Stimulated activated CD4-positive, alpha-beta T cell treated with anti-CD3 and anti-CD28 coated beads, Interleukin-12 subunit alpha, Interleukin-12 subunit beta, amount 100 ng/mL, for 24 hours (primary cell): ENCODE data around the gene USF2.
A peak's percentile ranks its signal among the peaks of the same experiment; 100 is the strongest.

Experiments used
- DNase-seq, 2 experiments: peaks; one replicate each; pipeline ENCODE4 v3.0.0-alpha.2; 2020; ENCODE audit warnings: low read depth in 2 of 2

The USF2 gene

DNA sequence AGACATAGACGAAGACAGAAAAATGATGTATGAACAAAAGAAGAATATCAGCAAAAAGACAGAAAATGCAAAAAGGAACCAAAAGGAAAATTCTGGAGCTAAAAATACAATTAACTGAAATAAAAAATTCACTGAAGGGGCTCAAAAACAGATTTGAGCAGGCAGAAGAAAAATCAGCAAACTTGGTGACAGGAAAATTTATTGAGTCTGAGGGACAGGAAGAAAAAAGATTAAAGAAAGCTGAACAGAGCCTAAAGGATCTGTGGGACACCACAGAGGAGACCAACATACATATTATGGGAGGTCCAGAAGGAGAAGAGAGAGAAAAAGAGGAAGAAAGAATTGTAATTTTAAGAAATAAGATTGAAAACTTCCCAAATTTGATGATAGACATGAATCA lies 27.3 kb upstream of the USF2 start:
- DNase-seq, result no peak

DNA sequence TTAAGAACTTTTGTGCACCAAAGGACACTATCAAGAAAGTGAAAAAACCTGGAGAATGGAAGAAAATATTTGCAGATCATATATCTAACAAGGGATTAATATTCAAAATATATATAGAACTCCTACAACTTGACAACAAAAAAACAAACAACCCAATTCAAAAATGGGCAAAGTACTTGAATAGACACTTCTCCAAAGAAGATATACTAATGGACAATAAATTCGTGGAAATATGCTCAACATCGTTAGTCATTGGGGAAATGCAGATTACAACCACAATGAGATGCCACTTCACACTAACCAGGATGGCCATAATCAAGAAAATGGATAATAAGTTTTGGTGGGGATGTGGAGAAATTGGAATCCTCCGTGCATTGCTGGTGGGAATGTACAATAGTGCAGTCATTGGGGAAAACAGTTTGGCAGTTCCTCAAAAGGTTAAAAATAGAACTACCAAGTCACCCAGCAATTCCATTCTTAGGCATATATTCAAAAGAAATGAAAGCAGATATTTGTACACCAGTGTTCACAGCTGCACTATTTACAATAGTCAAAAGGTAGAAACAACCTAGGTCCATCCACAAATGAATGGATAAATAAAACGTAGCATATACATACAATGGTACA lies 22.2 kb upstream of the USF2 start:
- no peak for DNase-seq

DNA sequence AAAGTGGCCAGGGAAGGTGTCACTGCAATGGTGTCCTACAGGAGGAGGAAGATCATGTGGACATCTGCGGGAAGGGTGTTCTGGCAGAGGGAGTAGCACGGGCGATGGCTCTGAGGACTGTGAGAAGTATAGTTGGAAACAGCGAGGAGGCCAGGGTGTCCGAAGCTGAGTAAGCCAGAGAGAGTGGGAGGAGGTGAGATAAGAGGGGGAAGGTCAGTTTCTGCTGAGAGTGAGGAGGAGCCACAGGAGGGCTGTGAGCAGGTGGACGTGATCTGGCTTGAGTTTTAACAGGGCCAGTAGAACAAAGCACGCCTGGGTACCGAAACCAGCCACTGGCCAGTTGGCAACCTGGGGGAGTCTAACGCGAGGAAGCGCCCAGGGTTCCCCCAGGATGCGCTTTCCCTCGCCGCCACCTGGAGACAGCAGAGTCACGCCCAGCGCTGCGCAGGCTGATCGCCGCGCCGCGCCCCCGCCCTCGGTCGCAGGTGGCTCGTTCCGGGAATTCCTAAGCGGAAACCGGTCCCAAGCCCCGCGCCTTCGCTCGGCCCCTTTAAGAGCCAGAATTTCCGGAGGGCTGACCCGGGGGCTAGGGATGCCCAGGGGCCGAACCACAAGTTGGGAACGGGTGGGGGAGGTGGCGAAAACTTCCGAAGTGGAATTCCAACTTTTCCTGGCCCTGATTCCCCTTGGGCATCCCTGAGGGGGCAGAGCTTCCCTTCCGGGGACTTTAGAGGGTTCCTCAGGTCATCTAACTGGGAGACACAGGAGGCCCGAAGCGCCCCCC lies 21.0 kb upstream of the USF2 start:
- DNase-seq, result peak in 1 of 2 experiments; percentile 48

DNA sequence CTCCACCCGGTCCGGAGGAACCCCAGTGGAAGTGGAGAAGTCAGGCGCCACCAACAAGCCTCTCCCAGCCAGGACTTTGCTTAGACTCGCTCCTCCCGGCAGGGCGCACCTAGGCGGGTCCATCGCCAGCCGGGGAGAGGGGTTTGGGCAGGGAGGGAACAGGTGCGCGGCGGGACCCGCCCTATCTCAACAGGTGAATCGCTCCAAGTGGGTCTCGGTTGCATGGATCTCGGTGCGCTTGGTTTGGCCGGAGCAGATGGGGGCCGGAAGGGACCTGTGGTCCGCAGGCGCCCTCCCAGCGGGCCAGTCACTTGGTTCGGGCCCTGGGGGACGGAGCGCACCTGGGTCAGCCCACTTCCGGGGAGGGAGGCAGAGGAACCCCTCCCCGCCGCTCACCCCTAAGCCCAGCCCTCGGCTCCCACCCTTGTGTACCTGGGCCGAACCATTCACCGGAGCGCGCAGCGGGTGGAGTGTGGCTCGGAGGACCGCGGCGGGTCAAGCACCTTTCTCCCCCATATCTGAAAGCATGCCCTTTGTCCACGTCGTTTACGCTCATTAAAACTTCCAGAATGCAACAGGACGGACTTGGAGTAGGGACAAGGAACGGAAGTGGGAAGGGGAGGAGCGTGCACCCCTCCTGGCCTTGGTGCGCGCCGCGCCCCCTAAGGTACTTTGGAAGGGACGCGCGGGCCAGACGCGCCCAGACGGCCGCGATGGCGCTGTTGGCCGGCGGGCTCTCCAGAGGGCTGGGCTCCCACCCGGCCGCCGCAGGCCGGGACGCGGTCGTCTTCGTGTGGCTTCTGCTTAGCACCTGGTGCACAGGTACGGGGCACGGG lies 20.2 kb upstream of the USF2 start, which contains the start of gene LSR:
Gene LSR (plus strand): TSS at position 693 of the 836 bp plus-strand sequence. CDS start 21 bp downstream, at position 714.
- DNase-seq, result peak; percentile 19 to 52

DNA sequence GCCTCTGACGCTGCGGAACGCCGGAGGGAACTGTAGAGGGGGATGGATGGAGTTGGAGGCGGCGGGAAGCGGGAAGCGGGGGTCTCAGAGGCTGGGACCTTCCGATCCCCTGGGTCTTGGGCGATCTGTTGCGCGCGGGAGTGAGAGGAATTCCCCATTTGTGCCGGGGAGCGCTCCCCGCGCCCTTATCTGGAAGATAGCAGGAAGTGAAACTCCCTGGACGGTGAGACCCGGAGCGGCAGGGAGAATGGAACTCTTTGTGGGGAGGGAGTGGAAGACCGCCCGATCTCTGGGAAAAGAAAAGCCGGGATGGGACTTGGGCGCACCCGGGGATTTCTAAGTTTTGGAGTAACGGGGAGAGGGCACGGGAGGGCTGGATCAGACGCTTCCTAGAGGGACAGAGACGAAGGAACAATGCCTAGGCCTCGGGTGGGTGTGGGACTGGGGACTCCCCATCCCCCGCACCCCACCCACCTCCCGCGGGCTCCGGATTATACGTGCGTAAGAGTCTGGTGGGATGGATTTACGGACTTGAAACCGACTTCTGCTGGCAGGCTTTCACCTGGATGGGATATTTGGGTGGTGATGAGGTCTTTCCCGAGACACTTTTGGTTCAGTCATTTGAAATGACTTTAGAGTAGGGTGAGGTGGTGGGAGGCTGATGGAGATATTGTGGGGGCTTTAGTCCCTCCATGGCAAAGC lies 19.5 kb upstream of the USF2 start:
- no peak for DNase-seq

DNA sequence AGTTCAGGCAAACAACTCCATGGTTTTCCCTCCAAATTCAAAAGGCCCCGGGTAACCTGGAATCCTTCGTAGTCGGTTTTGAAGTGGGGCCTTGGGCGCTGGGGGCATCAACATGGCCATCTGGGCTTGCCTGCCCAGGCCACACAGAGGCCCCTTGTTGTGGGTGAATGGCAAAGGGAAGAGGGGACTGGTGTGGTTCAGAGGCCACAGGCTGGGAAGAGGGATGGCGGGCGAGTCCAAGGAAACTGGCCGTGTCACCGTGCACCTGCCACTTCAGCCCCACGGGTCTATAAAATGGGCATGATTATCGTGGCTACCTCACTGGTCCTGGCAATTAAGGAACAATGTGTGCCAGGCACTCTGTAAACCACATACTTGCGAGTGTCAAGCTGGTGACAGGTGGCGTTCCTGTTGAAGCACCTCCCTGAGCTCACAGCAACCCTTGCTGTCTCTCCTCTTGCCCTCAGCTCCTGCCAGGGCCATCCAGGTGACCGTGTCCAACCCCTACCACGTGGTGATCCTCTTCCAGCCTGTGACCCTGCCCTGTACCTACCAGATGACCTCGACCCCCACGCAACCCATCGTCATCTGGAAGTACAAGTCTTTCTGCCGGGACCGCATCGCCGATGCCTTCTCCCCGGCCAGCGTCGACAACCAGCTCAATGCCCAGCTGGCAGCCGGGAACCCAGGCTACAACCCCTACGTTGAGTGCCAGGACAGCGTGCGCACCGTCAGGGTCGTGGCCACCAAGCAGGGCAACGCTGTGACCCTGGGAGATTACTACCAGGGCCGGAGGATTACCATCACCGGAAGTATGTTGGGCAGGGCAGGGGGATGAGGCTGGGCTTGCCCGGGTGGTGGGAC lies 18.7 kb upstream of the USF2 start:
- no peak for DNase-seq

DNA sequence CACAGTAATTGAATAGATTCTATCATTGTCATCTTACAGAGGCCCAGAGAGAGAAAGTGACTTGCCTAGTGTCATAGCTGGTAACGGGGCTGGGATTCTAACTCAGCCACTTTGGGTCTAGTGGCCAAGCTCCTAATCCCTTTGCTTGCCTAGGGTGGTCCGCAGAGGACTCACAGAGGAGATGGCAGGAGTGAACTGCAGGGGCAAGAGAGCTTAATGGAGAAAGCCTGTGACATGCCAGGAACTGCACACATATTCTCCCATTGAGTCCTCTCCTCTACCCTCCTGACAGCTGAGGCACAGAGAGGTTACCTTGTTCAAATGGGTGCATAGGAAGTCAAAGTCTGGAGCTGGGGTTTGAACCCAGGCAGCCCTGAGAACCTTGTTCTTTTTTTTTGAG lies 17.3 kb upstream of the USF2 start:
- no peak for DNase-seq

DNA sequence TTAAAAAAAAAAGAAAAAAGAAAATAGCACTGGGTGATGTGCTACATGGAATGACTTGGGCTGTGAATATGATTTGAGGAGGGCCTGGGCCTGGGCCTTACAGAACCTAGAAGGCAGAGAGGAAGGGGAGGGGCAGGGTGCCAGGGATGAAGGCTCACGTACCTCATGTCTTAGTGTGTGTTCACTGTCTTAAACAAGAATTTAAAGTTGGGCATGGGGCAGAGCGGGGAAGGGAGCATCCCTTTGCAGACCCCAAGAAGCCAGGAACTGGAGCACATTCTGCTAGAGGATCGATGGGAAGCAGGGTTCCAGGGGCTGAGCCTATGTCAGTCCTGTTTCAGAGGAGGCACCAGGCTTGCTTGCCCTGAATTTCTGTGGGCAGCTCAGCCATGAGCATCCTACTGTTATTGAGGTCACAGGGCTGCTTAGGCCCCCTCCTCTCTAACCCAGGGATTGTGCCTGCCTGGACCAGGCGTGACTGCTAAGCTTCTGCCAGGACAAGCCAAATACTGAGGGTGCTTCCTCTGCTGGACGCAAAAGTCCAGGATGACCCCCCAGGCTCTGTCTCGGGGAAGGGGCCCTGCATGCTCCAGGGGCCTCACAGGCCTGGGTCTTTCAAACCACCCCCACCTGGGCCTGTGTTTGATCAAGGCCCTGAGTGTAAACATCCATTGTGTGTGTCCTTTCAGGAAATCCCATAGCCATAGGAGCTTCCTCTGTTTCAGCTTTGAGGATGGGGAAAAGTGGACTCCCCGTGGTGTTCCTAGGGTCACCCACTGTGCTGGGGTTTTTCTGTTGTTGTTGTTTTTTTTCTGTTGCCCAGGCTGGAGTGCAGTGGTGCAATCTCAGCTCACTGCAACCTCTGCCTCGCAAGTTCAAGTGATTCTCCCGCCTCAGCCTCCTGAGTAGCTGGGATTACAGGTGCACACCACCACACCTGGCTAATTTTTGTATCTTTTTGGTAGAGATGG lies 15.2 kb upstream of the USF2 start:
- no peak for DNase-seq

DNA sequence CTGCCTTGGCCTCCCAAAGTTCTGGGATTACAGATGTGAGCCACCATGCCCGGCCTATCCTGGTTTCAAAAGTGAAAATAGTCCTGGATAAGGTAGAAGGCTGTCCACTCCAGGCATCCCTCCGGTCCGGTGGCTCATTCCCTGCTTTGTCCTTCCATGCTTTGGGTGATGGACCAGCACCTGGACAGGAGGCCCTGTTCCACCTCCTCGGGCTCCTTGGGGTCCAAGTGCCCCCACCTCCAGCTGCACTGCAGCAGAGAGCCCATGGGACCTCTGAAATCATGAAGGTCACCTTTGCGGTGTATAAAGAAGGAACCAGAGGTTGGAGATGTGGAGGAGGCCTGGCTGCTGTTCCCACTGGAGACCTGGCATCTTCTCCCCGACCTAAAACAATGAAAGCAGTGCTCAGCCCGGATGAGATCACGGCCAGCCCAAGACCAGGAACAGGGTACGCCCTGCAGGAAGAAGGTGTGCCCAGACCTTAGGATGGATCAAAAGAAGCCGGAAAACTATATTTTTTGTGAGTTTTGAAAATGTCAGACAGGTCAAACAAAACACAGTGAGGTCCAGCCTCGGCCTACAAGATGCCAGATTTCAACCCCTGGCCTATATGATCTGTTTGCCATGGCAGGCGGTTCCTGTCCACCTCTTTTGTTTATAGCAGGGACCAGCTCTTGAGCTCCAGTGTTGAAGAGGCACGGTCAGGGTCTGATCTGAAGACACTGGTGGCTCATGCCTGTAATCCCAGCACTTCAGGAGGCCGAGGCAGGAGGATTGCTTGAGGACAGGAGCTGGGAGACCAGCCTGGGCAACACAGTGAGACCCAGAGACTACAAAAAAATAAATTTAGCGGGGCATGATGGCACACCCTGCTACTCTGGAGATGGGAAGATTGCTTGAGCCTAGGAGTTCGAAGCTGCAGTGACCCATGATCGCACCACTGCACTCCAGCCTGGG lies 14.1 kb upstream of the USF2 start:
- no peak for DNase-seq

DNA sequence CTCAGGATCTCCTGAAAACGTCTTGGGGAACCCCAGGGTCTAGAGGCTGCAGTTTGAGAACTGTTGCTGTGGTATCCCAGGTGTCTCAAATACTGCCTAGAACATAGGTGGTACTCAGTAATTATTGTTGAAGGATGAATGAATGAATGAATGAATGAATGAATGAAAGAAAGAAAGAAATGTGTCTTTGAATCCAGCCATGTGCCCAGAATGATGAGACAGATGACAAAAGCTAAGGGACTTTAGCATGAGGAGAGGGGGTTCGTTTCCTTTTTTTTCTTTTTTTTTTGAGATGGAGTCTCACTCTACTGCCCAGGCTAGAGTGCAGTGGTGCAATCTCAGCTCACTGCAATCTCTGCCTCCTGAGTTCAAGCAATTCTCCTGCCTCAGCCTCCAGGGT lies 12.2 kb upstream of the USF2 start:
- no peak for DNase-seq

DNA sequence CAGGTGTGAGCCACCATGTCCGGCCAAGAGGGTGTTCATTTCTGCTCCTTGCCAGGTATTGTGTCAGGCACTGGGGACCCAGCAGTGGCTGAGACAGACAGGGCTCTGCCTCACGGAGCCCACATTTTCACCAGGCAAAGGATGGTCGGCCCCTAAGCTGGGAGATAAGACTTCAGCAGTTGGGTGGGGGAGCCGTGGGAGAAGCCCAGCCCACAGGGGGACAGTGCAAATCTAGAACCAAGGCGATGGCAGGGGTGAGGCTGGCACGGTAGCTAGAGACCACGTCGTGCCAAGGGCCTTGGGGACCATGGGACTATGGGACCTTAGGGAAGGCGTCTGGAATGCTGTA lies 11.7 kb upstream of the USF2 start:
- no peak for DNase-seq

DNA sequence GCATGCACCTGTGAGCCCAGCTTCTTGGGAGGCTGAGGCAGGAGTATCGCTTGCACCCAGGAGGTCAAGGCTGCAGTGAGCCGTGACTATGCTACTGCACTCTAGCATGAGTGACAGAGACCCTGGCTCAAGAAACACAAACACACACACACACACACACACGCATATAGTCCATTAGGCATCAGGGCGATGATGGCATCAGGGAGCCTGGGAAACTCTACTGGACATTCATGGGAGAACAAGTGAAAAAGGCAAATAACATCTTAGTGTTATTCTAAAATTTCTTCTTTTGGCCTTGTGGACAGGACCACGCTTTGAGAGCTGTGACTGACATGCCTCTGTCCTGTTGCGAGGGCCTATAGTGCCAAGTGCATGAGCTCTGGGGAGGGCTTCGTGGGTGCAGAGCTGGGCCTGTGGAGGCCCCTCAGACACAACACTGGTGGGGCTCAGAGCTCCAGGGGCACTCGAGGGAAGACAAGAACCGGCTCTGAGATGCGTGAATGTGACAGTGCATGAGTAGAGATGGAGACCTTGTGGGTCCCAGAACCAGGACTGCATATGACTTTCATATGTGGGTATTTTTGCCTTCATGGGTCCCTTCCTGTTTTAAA lies 8.0 kb upstream of the USF2 start:
- no peak for DNase-seq

DNA sequence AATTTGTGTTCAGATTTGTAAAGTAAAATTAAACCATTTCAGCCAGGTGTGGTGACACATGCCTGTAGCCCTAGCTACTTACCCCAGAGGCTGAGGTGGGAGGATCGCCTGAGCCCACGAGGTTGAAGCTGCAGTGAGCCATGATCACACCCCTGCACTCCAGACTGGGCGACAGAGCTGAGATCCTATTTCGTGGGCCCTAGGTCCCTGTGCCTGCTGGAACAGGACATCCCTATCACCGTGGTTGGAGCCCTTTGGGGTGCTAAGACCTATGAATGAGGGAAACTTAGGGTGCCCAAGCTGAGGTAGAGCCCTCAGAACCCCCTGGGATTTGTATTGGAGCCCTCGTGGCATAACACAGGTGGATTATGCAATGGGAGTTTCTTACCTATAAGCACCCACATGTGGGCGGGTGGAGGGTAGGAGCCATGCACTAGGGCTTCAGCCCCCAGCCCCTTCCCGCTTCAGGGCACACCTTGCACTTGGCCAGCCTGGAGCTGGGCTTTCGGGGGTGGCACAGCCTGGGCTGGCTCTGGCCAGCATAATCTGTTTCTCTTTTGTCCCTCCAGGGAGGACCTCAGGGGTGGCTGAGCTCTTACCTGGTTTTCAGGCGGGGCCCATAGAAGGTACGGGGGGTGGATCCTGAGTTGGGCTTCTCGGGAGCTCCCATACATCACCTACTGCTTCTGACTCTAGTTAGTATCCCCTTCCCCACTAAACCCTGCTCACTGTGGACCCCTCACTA lies 7.2 kb upstream of the USF2 start:
- no peak for DNase-seq

DNA sequence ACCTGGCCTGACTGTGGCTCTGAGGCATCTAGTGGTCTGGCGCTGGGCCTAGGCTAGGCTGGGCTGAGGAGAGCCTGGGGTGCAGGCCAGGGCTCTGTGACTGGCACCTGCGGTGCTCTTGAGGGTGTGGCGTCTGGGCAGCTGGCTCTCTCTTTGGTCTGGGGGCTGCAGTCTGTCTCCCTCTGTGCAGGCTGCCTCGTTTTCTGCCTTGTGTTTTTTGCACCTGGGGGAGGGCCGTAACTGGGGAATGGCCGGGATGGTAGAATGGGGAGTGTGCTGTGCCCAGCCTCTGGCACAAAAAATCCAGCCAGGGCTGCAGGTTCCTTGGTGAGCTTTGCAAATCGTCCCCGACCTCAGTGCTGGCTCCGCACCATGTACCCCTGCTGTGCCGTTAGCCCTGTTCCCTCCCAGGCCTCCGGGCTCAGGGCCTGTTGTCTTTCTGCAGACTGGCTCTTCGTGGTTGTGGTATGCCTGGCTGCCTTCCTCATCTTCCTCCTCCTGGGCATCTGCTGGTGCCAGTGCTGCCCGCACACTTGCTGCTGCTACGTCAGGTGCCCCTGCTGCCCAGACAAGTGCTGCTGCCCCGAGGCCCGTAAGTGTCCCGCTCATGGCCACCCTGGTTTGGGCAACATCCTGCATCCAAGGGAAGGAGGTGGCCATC lies 6.5 kb upstream of the USF2 start:
- no peak for DNase-seq

DNA sequence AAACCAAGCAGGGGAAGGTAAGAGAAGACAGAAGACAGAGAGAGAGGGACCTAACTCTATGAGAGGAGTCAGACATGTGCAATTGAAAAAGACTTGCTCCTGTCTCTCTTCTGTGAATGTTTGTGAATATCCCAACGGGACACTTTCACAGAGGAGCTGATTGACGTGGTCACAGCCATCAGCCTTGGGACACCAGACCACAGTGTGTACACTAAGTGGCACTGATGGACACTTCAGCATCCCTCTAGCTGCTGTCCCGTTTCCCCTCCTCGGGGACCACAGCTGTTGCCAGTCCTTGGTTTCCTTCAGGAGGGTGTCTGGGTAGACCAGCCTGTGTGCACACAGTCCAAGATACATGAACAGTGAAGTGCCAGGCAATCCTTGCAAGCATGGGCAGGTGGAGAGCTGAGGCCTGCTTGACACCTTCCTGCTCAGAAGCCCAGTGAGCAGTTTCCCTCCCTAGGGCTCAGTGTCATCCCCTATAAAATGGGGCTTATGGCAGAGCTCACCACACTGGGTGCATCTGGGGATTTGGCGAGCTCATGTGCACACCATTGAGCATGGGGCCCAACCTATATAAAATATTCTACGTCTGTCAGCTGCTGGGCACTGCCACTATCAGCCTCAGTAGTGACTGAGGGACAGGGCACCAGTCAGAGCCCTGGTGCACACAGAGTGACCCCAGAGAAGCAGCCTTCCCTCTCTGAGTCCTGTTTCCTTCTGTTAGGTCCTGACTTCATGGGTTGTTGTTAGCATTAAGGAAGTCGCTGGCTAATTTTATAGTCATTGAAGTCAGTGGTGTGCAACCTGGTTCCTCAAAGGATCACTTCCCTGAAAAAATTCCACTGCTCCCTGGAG lies 4.3 kb upstream of the USF2 start:
- no peak for DNase-seq
